H1 (cell line): ENCODE data around the gene TNXB. TPM values are rescaled to one million over a fixed set of nuclear protein-coding genes. Genes with fewer than 3 reads are reported as not detected.

ENCODE experiments used
- CTCF ChIA-PET: fragments of 300-600 bp; sonication (Branson Sonifier 250); formaldehyde crosslinking; loops from one replicate; lab custom pipeline; 2021; ENCODE audit not compliant: partially characterized antibody; lab: Charles Lee
- POLR2A ChIA-PET: fragments of 300-600 bp; sonication (Branson Sonifier 250); formaldehyde crosslinking; loops from one replicate; lab custom pipeline; 2021; ENCODE audit warnings: inconsistent platforms; ENCODE audit not compliant: partially characterized antibody; lab: Charles Lee
- DNase-seq, 2 experiments: peaks; one replicate each; pipeline versions ENCODE4 v3.0.0 to v3.0.0-alpha.2; 2010 to 2022; ENCODE audit warnings: low spot score in 2 of 2, low read depth in 1 of 2, mixed read lengths in 1 of 2
- FAIRE-seq: peaks from 2 replicates; lab custom pipeline; 2011; peaks lifted over from hg19 to GRCh38; lab: Jason Lieb, UNC
- H2AFZ ChIP-seq: 2 replicates; pipeline ENCODE4 v1.8.1; 2012; ENCODE audit warnings: low read length, inconsistent platforms
- H2AK5ac ChIP-seq: 2 replicates; pipeline ENCODE4 v1.6.1; 2013; ENCODE audit warnings: low read depth, low read length
- H2BK120ac ChIP-seq: replicated peaks from 2 replicates; pipeline ENCODE3; 2013; ENCODE audit warnings: low read depth, low read length, inconsistent platforms
- H2BK12ac ChIP-seq: 2 replicates; pipeline ENCODE4 v1.6.1; 2013; ENCODE audit warnings: low read depth, low read length
- H2BK15ac ChIP-seq: 2 replicates; pipeline ENCODE4 v1.6.1; 2013; ENCODE audit warnings: low read length
- H2BK20ac ChIP-seq: 2 replicates; pipeline ENCODE4 v1.6.1; 2013; ENCODE audit warnings: low read length
- H2BK5ac ChIP-seq: 2 replicates; pipeline ENCODE4 v1.6.1; 2013; ENCODE audit warnings: low read depth, low read length
- H3K14ac ChIP-seq: 2 replicates; pipeline ENCODE4 v1.6.1; 2013; ENCODE audit warnings: inconsistent platforms; ENCODE audit not compliant: insufficient read length
- H3K18ac ChIP-seq: 2 replicates; pipeline ENCODE4 v1.6.1; 2013; ENCODE audit warnings: low read length; ENCODE audit errors: extremely low read depth
- H3K23ac ChIP-seq: 2 replicates; pipeline ENCODE4 v1.6.1; 2013; ENCODE audit warnings: inconsistent platforms; ENCODE audit not compliant: insufficient read length
- H3K23me2 ChIP-seq: 2 replicates; pipeline ENCODE4 v1.6.1; 2013; ENCODE audit warnings: low read depth, low read length
- H3K27ac ChIP-seq: 2 replicates; pipeline ENCODE4 v1.6.1; 2011; ENCODE audit warnings: low read depth, low read length, inconsistent platforms
- H3K27me3 ChIP-seq, 4 experiments: replicated peaks in 1 of 4; 1 replicate in 1 of 4; 2 replicates in 3 of 4; pipeline versions ENCODE4 v1.6.1 to v1.8.1; 2011 to 2013; ENCODE audit warnings: low read length in 3 of 4, mild to moderate bottlenecking in 3 of 4, inconsistent platforms in 2 of 4, mixed read lengths in 2 of 4, moderate library complexity in 1 of 4; ENCODE audit not compliant: control insufficient read depth in 3 of 4, insufficient read depth in 3 of 4; ENCODE audit errors: extremely low read depth in 1 of 4
- H3K36me3 ChIP-seq, 4 experiments: 2 replicates each; pipeline versions ENCODE4 v1.6.1 to v1.8.1; 2011 to 2013; ENCODE audit warnings: mild to moderate bottlenecking in 4 of 4, low read length in 3 of 4, moderate library complexity in 2 of 4, control low read depth in 1 of 4, inconsistent platforms in 1 of 4; ENCODE audit not compliant: insufficient read depth in 4 of 4, control insufficient read depth in 2 of 4
- H3K4ac ChIP-seq: replicated peaks from 2 replicates; pipeline ENCODE3; 2013; ENCODE audit warnings: low read length, low read depth, mixed read lengths, inconsistent platforms; ENCODE audit not compliant: insufficient read length
- H3K4me1 ChIP-seq, 4 experiments: replicated peaks in 1 of 4; 1 replicate in 1 of 4; 2 replicates in 3 of 4; pipeline versions ENCODE4 v1.6.1 to v1.8.1; 2011 to 2013; ENCODE audit warnings: low read length in 3 of 4, inconsistent platforms in 2 of 4, mixed read lengths in 1 of 4; ENCODE audit not compliant: insufficient read depth in 4 of 4, control insufficient read depth in 3 of 4
- H3K4me2 ChIP-seq, 2 experiments: 2 replicates each; pipeline versions ENCODE4 v1.6.1 to v1.8.1; 2011 to 2013; ENCODE audit warnings: low read depth in 2 of 2, low read length in 2 of 2, control low read depth in 1 of 2, inconsistent platforms in 1 of 2, mild to moderate bottlenecking in 1 of 2; ENCODE audit not compliant: insufficient read depth in 1 of 2
- H3K4me3 ChIP-seq, 4 experiments: fragments of 200-600, 300-600 bp in 1 of 4; sonication (generic), shearing (Covaris generic), sonication (Bioruptor Twin) in 1 of 4; 2 replicates each; pipeline versions ENCODE4 v1.5.1 to v1.8.1; 2011 to 2016; ENCODE audit warnings: low read length in 4 of 4, low read depth in 3 of 4, control low read depth in 2 of 4, inconsistent platforms in 2 of 4, mild to moderate bottlenecking in 2 of 4, mixed read lengths in 1 of 4, moderate library complexity in 1 of 4; ENCODE audit not compliant: insufficient read depth in 2 of 4; ENCODE audit errors: extremely low read depth in 1 of 4
- H3K56ac ChIP-seq: replicated peaks from 2 replicates; pipeline ENCODE3; 2013; ENCODE audit warnings: low read depth, mild to moderate bottlenecking, mixed read lengths, low read length, inconsistent platforms; ENCODE audit not compliant: insufficient read length
- H3K79me1 ChIP-seq: 2 replicates; pipeline ENCODE4 v1.6.1; 2013; ENCODE audit warnings: low read depth, low read length, control low read depth
- H3K79me2 ChIP-seq, 2 experiments: 2 replicates each; pipeline versions ENCODE4 v1.6.1 to v1.8.1; 2012 to 2013; ENCODE audit warnings: low read length in 2 of 2, mild to moderate bottlenecking in 2 of 2, inconsistent platforms in 1 of 2; ENCODE audit not compliant: insufficient read depth in 2 of 2, control insufficient read depth in 1 of 2
- H3K9ac ChIP-seq, 4 experiments: replicated peaks in 1 of 4; 1 replicate in 1 of 4; 2 replicates in 3 of 4; pipeline versions ENCODE4 v1.6.1 to v1.8.1; 2011 to 2013; ENCODE audit warnings: low read depth in 3 of 4, low read length in 3 of 4, control low read depth in 2 of 4, mild to moderate bottlenecking in 2 of 4, moderate library complexity in 2 of 4, inconsistent platforms in 1 of 4; ENCODE audit errors: extremely low read depth in 1 of 4
- H3K9me3 ChIP-seq, 2 experiments: 2 replicates each; pipeline versions ENCODE4 v1.6.1 to v1.8.1; 2012 to 2013; ENCODE audit warnings: mild to moderate bottlenecking in 2 of 2, moderate library complexity in 2 of 2, control low read depth in 1 of 2, inconsistent platforms in 1 of 2, low read depth in 1 of 2, low read length in 1 of 2, mixed read lengths in 1 of 2; ENCODE audit not compliant: insufficient read depth in 2 of 2
- H4K20me1 ChIP-seq, 2 experiments: replicated peaks in 1 of 2; 2 replicates each; pipeline versions ENCODE3 to v1.8.1; 2011 to 2013; ENCODE audit warnings: inconsistent platforms in 2 of 2, low read length in 2 of 2, mild to moderate bottlenecking in 1 of 2; ENCODE audit not compliant: insufficient read depth in 2 of 2, control insufficient read depth in 1 of 2
- H4K5ac ChIP-seq: 2 replicates; pipeline ENCODE4 v1.6.1; 2013; ENCODE audit warnings: low read length, low read depth, mixed read lengths, inconsistent platforms; ENCODE audit not compliant: insufficient read length
- H4K8ac ChIP-seq: 2 replicates; pipeline ENCODE4 v1.8.0; 2013; ENCODE audit warnings: mild to moderate bottlenecking, moderate library complexity, low read length, inconsistent platforms; ENCODE audit not compliant: insufficient read depth; ENCODE audit errors: extremely low read depth
- H4K91ac ChIP-seq: replicated peaks from 2 replicates; pipeline ENCODE3; 2013; ENCODE audit warnings: low read length, mixed read lengths, inconsistent platforms; ENCODE audit not compliant: insufficient read length
- CHD2 ChIP-seq: IDR thresholded peaks from 2 replicates; pipeline ENCODE4 v1.6.1; 2012; ENCODE audit warnings: low read length, improper control_type of control experiment
- RXRA ChIP-seq: IDR thresholded peaks from 2 replicates; pipeline ENCODE4 v1.6.1; 2011; ENCODE audit warnings: low read depth, mild to moderate bottlenecking, low read length, moderate library complexity; ENCODE audit not compliant: insufficient read depth
- WGBS, 2 experiments: shearing (Covaris generic) in 1 of 2; methylation state at CpG; one replicate each; pipeline versions ENCODE4 v1.1.6 to v1.1.7; 2013 to 2015; ENCODE audit warnings: low lambda C conversion rate in 2 of 2, mixed read lengths in 2 of 2, inconsistent platforms in 1 of 2, low coverage in 1 of 2, missing lambda C conversion rate in 1 of 2; ENCODE audit not compliant: insufficient replicate concordance in 2 of 2, insufficient coverage in 1 of 2, insufficient read length in 1 of 2; ENCODE audit errors: extremely low coverage in 1 of 2, missing lambda C conversion rate in 1 of 2; 5-methylcytosine and 5-hydroxymethylcytosine counted together
- polyA plus RNA-seq, 7 experiments: library from polyadenylated mRNA; depleted of rRNA in 3 of 7; stranded (reverse) in 5 of 7; unstranded in 2 of 7; fragments of >200 nt in 5 of 7; fragments of 200-250 nt in 2 of 7; gene quantifications; 1 replicate in 5 of 7; 2 replicates in 1 of 7; 4 replicates in 1 of 7; pipeline versions ENCODE4 v1.2.1 to v1.2.3, GENCODE V29; 2011 to 2013; ENCODE audit warnings: missing spikeins in 2 of 7, mixed read lengths in 2 of 7
- total RNA-seq: library from RNA; stranded (reverse); fragmentation: NEBNext Ultra II Directional; extraction: Animal tissue kit (Norgen Biotek cat#: 25700); gene quantifications from 2 replicates; pipeline ENCODE4 v1.2.1, GENCODE V29; 2021

The TNXB gene
- total and polyA plus RNA-seq, 2 of the 8 experiments (the other 6 are each of a cell fraction or from before 2014, with no cell fraction given): 3.1 to 4.8 TPM

- Histone ChIP-seq H3K23ac (no peak overlapping the region), H4K5ac (no peak overlapping the region), H3K4me1 (peaks cover 0 to 8% (median 5%) of the 10 kb centered on the region in 4 experiments; a peak in 6 of 7 replicates), H3K9me3 (no peaks in the 10 kb centered on the region), H2BK12ac (no peak overlapping the region), H3K36me3 (no peaks in the 10 kb centered on the region), H3K27ac (no peak overlapping the region), H2AFZ (no peak overlapping the region), H2BK15ac (no peak overlapping the region), H3K23me2 (no peaks in the 10 kb centered on the region), H3K56ac (no peak overlapping the region), H3K79me1 (no peaks in the 10 kb centered on the region), H2BK5ac (no peak overlapping the region), H3K4me2 (no peak overlapping the region), H3K4ac (no peak overlapping the region), H3K18ac (no peak overlapping the region), H3K4me3 (no peak overlapping the region), H3K27me3 (no peaks in the 10 kb centered on the region; a peak in 1 of 7 replicates), H2BK20ac (no peak overlapping the region), H4K20me1 (no peaks in the 10 kb centered on the region), H2AK5ac (no peak overlapping the region), H4K8ac (no peak overlapping the region), H3K14ac (no peak overlapping the region), H2BK120ac (no peak overlapping the region), H3K79me2 (no peaks in the 10 kb centered on the region), H3K9ac (no peak overlapping the region), H4K91ac (no peak overlapping the region)
- FAIRE-seq (no peak), DNase-seq (no peak)
- CTCF ChIA-PET: interaction anchor here (1.0 to 2.6 kb wide), 4 partner anchors 13 to 98 kb away, joined by 3 to 13 read pairs (median 3); no protein-coding TSS in a partner anchor
- TF ChIP-seq CHD2: no peak
- TF ChIP-seq RXRA: no peak
- POLR2A ChIA-PET: no interaction called here
- WGBS, 2 experiments: 89% methylated on average over 17 of the region's 17 CpGs; no CpG with 5 or more reads in 1 of the 2 experiments
Measured at GRCh38 chr6:32069460-32069859, 39.7 kb downstream of the TNXB start.
